Measurements from ENCODE around the gene ARID4B.
"Not testable (repeated sequence)": the region's sequence is repeated elsewhere in the genome, so short reads cannot be mapped to it uniquely, and the experiment has no call there.

The ARID4B gene

GRCh38 chr1:235259133-235259778 is 68.7 kb downstream of the ARID4B start:
- TF ChIP-seq CTCF (IDR thresholded peaks at IDR 0.05), result no peak
- no peak for DNase-seq (ENCODE audit: low spot score)
- Histone ChIP-seq H3K4me3 (no peak overlapping the region), H3K27ac (no peak overlapping the region)

- H3K4me3 ChIP-seq; H3K27ac ChIP-seq; DNase-seq (ENCODE audit: low spot score): not testable (repeated sequence)
Observed at GRCh38 chr1:235258068-235258467, 69.9 kb downstream of the ARID4B start.

GRCh38 chr1:235254721-235255120 is 73.3 kb downstream of the ARID4B start:
- TF ChIP-seq CTCF (IDR thresholded peaks at IDR 0.05), result no peak
- Histone ChIP-seq H3K27ac (no peak overlapping the region), H3K4me3 (no peak overlapping the region)
- DNase-seq (ENCODE audit: low spot score), result no peak

- DNase-seq (ENCODE audit: low spot score), result no peak
- Histone ChIP-seq H3K27ac (no peak overlapping the region), H3K4me3 (no peak overlapping the region)
- peak; percentile 84 for TF ChIP-seq CTCF (IDR thresholded peaks at IDR 0.05)
Observed at GRCh38 chr1:235253219-235253962, 74.6 kb downstream of the ARID4B start.

- no peak for TF ChIP-seq CTCF (IDR thresholded peaks at IDR 0.05)
- DNase-seq (ENCODE audit: low spot score), result no peak
- Histone ChIP-seq H3K27ac (no peak overlapping the region), H3K4me3 (no peak overlapping the region)
Observed at GRCh38 chr1:235250430-235250829, 77.5 kb downstream of the ARID4B start.

- H3K27ac ChIP-seq, result no peak overlapping the region
- no peak for DNase-seq (ENCODE audit: low spot score)
- TF ChIP-seq CTCF (IDR thresholded peaks at IDR 0.05), result no peak
Observed at GRCh38 chr1:235246022-235246948, 81.7 kb downstream of the ARID4B start.

GRCh38 chr1:235244974-235245592 is 82.9 kb downstream of the ARID4B start:
- no peak for TF ChIP-seq CTCF (IDR thresholded peaks at IDR 0.05)
- H3K4me3 ChIP-seq, result no peak overlapping the region
- H3K27ac ChIP-seq, result no peak overlapping the region
- no peak for DNase-seq (ENCODE audit: low spot score)

More at GRCh38 chr1:235246022-235246948, 81.7 kb downstream of the ARID4B start:
- no peak overlapping the region for H3K4me3 ChIP-seq

All from coronary artery (tissue), 2 donors.